Liver (tissue), 9 donors: ENCODE data around the gene SIRPD. TPM values are rescaled to one million over a fixed set of nuclear protein-coding genes. Genes with fewer than 3 reads are reported as not detected.

Source experiments
- DNase-seq: peaks from one replicate; pipeline ENCODE4 v3.0.0-alpha.2; 2017; ENCODE audit warnings: low spot score
- H3K27ac ChIP-seq, 2 donors: one replicate each; pipeline ENCODE4 v1.7.0; 2013; ENCODE audit warnings: inconsistent platforms in 2 of 2, low read length in 2 of 2, control low read depth in 1 of 2, low read depth in 1 of 2, mild to moderate bottlenecking in 1 of 2
- H3K27me3 ChIP-seq, 4 donors: one replicate each; pipeline versions ENCODE4 v1.6.1 to v1.7.0; 2013; ENCODE audit warnings: low read length in 3 of 4, inconsistent platforms in 1 of 4, mild to moderate bottlenecking in 1 of 4, moderate library complexity in 1 of 4; ENCODE audit not compliant: control insufficient read depth in 4 of 4, insufficient read depth in 4 of 4
- H3K36me3 ChIP-seq, 4 donors: one replicate each; pipeline versions ENCODE4 v1.6.1 to v1.7.0; 2013; ENCODE audit warnings: low read length in 3 of 4, mild to moderate bottlenecking in 3 of 4, low read depth in 1 of 4, moderate library complexity in 1 of 4; ENCODE audit not compliant: control insufficient read depth in 4 of 4, insufficient read depth in 3 of 4
- H3K4me1 ChIP-seq, 4 donors: one replicate each; pipeline versions ENCODE4 v1.6.1 to v1.7.0; 2013; ENCODE audit warnings: low read length in 3 of 4, mild to moderate bottlenecking in 3 of 4, moderate library complexity in 1 of 4; ENCODE audit not compliant: control insufficient read depth in 4 of 4, insufficient read depth in 4 of 4
- H3K4me3 ChIP-seq, 3 donors: one replicate each; pipeline versions ENCODE4 v1.6.1 to v1.7.0; 2013; ENCODE audit warnings: low read length in 3 of 3, control low read depth in 1 of 3, low read depth in 1 of 3, mild to moderate bottlenecking in 1 of 3
- H3K9ac ChIP-seq, 2 donors: one replicate each; pipeline ENCODE4 v1.7.0; 2013; ENCODE audit warnings: low read length in 2 of 2, mild to moderate bottlenecking in 2 of 2, moderate library complexity in 2 of 2, control low read depth in 1 of 2, low read depth in 1 of 2
- H3K9me3 ChIP-seq, 4 donors: one replicate each; pipeline versions ENCODE4 v1.6.1 to v1.7.0; 2013; ENCODE audit warnings: low read length in 3 of 4; ENCODE audit not compliant: control insufficient read depth in 4 of 4
- CTCF ChIP-seq: fragments of 150-350 bp; IDR thresholded peaks from 2 replicates; pipeline ENCODE4 v1.5.1; 2017; ENCODE audit warnings: improper control_type of control experiment, low read depth, low read length; ENCODE audit not compliant: missing input control
- EGR1 ChIP-seq, 2 donors: IDR thresholded peaks; 2 replicates each; pipeline ENCODE4 v1.6.1; 2016 to 2018; ENCODE audit warnings: antibody characterized with exemption in 2 of 2, low read depth in 2 of 2
- FOXA1 ChIP-seq: IDR thresholded peaks from 2 replicates; pipeline ENCODE4 v1.6.1; 2016; ENCODE audit warnings: antibody characterized with exemption
- FOXA2 ChIP-seq: IDR thresholded peaks from 2 replicates; pipeline ENCODE4 v1.6.1; 2016; ENCODE audit warnings: antibody characterized with exemption
- GABPA ChIP-seq, 2 donors: IDR thresholded peaks in 1 of 2; conservative IDR thresholded peaks in 1 of 2; 2 replicates each; pipeline ENCODE4 v1.6.1; 2016; ENCODE audit warnings: antibody characterized with exemption in 2 of 2, mild to moderate bottlenecking in 1 of 2, moderate library complexity in 1 of 2
- HNF4A ChIP-seq, 2 donors: conservative IDR thresholded peaks; 2 replicates each; pipeline ENCODE4 v1.6.1; 2016; ENCODE audit warnings: antibody characterized with exemption in 2 of 2, mild to moderate bottlenecking in 2 of 2
- JUND ChIP-seq, 2 donors: IDR thresholded peaks; 2 replicates each; pipeline ENCODE4 v1.6.1; 2016; ENCODE audit warnings: antibody characterized with exemption in 2 of 2
- NR2F2 ChIP-seq: IDR thresholded peaks from 2 replicates; pipeline ENCODE4 v1.6.1; 2016; ENCODE audit warnings: antibody characterized with exemption
- RAD21 ChIP-seq, 2 donors: IDR thresholded peaks; 2 replicates each; pipeline ENCODE4 v1.6.1; 2016; ENCODE audit warnings: antibody characterized with exemption in 2 of 2, mild to moderate bottlenecking in 2 of 2
- REST ChIP-seq: IDR thresholded peaks from 2 replicates; pipeline ENCODE4 v1.6.1; 2016; ENCODE audit warnings: antibody characterized with exemption, mild to moderate bottlenecking
- RXRA ChIP-seq, 2 donors: IDR thresholded peaks; 2 replicates each; pipeline ENCODE4 v1.6.1; 2017 to 2018; ENCODE audit warnings: antibody characterized with exemption in 2 of 2, mild to moderate bottlenecking in 1 of 2
- SP1 ChIP-seq: IDR thresholded peaks from 2 replicates; pipeline ENCODE4 v1.6.1; 2018; ENCODE audit warnings: antibody characterized with exemption, mild to moderate bottlenecking
- TAF1 ChIP-seq: conservative IDR thresholded peaks from 2 replicates; pipeline ENCODE4 v1.6.1; 2016; ENCODE audit warnings: antibody characterized with exemption, mild to moderate bottlenecking
- YY1 ChIP-seq: IDR thresholded peaks from 2 replicates; pipeline ENCODE4 v1.6.1; 2016; ENCODE audit warnings: antibody characterized with exemption, mild to moderate bottlenecking
- WGBS: extraction: QIAGEN DNeasy Blood & Tissue Kit; methylation state at CpG from one replicate; pipeline ENCODE4 v1.1.7; 2013; 5-methylcytosine and 5-hydroxymethylcytosine counted together
- polyA plus RNA-seq, 2 donors: library from polyadenylated mRNA; stranded (reverse) in 1 of 2; unstranded in 1 of 2; fragments of 200-250 nt in 1 of 2; fragments of >200 nt in 1 of 2; fragmentation: Nextera tagmentation in 1 of 2; extraction: Ambion mirVana in 1 of 2; gene quantifications; one replicate each; pipeline versions ENCODE4 v1.2.1 to v1.2.3, GENCODE V29; 2013 to 2015
- total RNA-seq, 2 donors: library from RNA; depleted of rRNA; stranded (reverse); fragments of >200 nt; gene quantifications; one replicate each; pipeline ENCODE4 v1.2.3, GENCODE V29; 2014
- donor health status: healthy.
- donor health status: healthy.
- donor health status: healthy.
- donor health status: healthy.
- donor health status: healthy.

SIRPD gene
- total and polyA plus RNA-seq, 4 donors, result 1.1 TPM; not detected in 3

- TF ChIP-seq REST, result no peak
- no peak for TF ChIP-seq RXRA (IDR thresholded peaks at IDR 0.05)
- TF ChIP-seq NR2F2, result no peak
- TF ChIP-seq JUND (IDR thresholded peaks at IDR 0.05), result no peak
- no peak for TF ChIP-seq EGR1 (IDR thresholded peaks at IDR 0.05; ENCODE audit: low read depth in 2 of 2)
Observed at GRCh38 chr20:1489764-1490436, 67.6 kb downstream of the SIRPD start (continued).

- no peak overlapping the region for H3K4me3 ChIP-seq
- TF ChIP-seq SP1 (no peak), GABPA (IDR thresholded peaks at IDR 0.05 in 1 of 2, conservative IDR thresholded peaks at IDR 0.05 in 1 of 2) (no peak), NR2F2 (no peak), RAD21 (IDR thresholded peaks at IDR 0.05) (no peak), YY1 (no peak), TAF1 (no peak), FOXA2 (no peak), HNF4A (conservative IDR thresholded peaks at IDR 0.05) (no peak)
- H3K9me3 ChIP-seq, result no peaks in the 10 kb centered on the region
- H3K27me3 ChIP-seq, result no peaks in the 10 kb centered on the region
- WGBS, result 63% methylated on average over 2 of the region's 2 CpGs
- DNase-seq, result no peak
- no peaks in the 10 kb centered on the region for H3K36me3 ChIP-seq
- H3K9ac ChIP-seq, result no peak overlapping the region
- H3K4me1 ChIP-seq, result no peaks in the 10 kb centered on the region
- peak overlapping the region in 1 of 2 donors; percentile 25 for H3K27ac ChIP-seq
Observed at GRCh38 chr20:1489325-1489724, 68.2 kb downstream of the SIRPD start.

- H3K4me1 ChIP-seq, result no peaks in the 10 kb centered on the region
- no peaks in the 10 kb centered on the region for H3K9me3 ChIP-seq
- 76% methylated on average over 2 of the region's 2 CpGs for WGBS
- no peak overlapping the region for H3K4me3 ChIP-seq
- DNase-seq, result no peak
- no peak for TF ChIP-seq RXRA (IDR thresholded peaks at IDR 0.05)
- TF ChIP-seq RAD21 (IDR thresholded peaks at IDR 0.05), result no peak
- TF ChIP-seq CTCF, result no peak
- TF ChIP-seq FOXA2, result no peak
- TF ChIP-seq EGR1 (IDR thresholded peaks at IDR 0.05; ENCODE audit: low read depth in 2 of 2), result no peak
- no peak for TF ChIP-seq FOXA1
- no peaks in the 10 kb centered on the region for H3K27me3 ChIP-seq
- no peak overlapping the region for H3K9ac ChIP-seq
- H3K27ac ChIP-seq, result no peak overlapping the region
- no peaks in the 10 kb centered on the region for H3K36me3 ChIP-seq
Observed at GRCh38 chr20:1486566-1486965, 70.9 kb downstream of the SIRPD start.
